Measurements from ENCODE around the gene FANCC.
"Not testable (repeated sequence)": the region's sequence is repeated elsewhere in the genome, so short reads cannot be mapped to it uniquely, and the experiment has no call there.

FANCC gene

GRCh38 chr9:95273369-95274022 is 44.0 kb downstream of the FANCC start:
- Histone ChIP-seq H3K23ac (ENCODE audit: low read depth, low read length, poor library complexity) (no peak overlapping the region), H2BK120ac (ENCODE audit: low read depth, low read length) (no peak overlapping the region), H3K27ac (replicated peaks; ENCODE audit: low read length) (no peak overlapping the region), H3K4me1 (ENCODE audit: control insufficient read depth in 2 of 2, insufficient read depth in 1 of 2, low read depth in 1 of 2, low read length in 2 of 2) (no peaks in the 10 kb centered on the region), H2BK5ac (ENCODE audit: low read length) (no peak overlapping the region), H2AFZ (ENCODE audit: low read length) (no peak overlapping the region), H2BK15ac (ENCODE audit: low read length) (no peak overlapping the region), H3K36me3 (replicated peaks in 1 of 2; ENCODE audit: control insufficient read depth in 2 of 2, insufficient read depth in 2 of 2, low read length in 2 of 2) (no peaks in the 10 kb centered on the region), H3K4me3 (ENCODE audit: low read length in 2 of 2) (no peak overlapping the region), H3K27me3 (ENCODE audit: control insufficient read depth in 3 of 3, insufficient read depth in 3 of 3, low read depth in 1 of 3, low read length in 3 of 3) (no peaks in the 10 kb centered on the region), H3K79me1 (ENCODE audit: low read depth, low read length) (no peaks in the 10 kb centered on the region), H4K91ac (ENCODE audit: low read depth, low read length, poor library complexity) (no peak overlapping the region), H2AK5ac (ENCODE audit: low read depth, low read length) (no peak overlapping the region), H3K9ac (ENCODE audit: low read depth, low read length, poor library complexity) (no peak overlapping the region), H3K4me2 (ENCODE audit: insufficient read depth, low read length, poor library complexity, severe bottlenecking) (no peak overlapping the region), H3K18ac (ENCODE audit: low read length) (no peak overlapping the region), H4K8ac (ENCODE audit: low read depth, low read length) (no peak overlapping the region), H3K4ac (ENCODE audit: low read length) (no peak overlapping the region), H3K14ac (ENCODE audit: low read length) (no peak overlapping the region), H2BK12ac (ENCODE audit: low read length) (no peak overlapping the region), H3K9me3 (replicated peaks in 1 of 2; ENCODE audit: control insufficient read depth in 2 of 2, insufficient read depth in 1 of 2, low read depth in 1 of 2, low read length in 2 of 2) (peaks cover 0 to 2% of the 10 kb centered on the region in 2 donors)
- DNase-seq (ENCODE audit: low spot score): no peak
- WGBS, 2 donors (ENCODE audit: extremely low coverage in 2 of 2, insufficient read length in 2 of 2, insufficient replicate concordance in 1 of 2): no CpG with 5 or more reads among the region's 4 CpGs

- H3K4me3 ChIP-seq (ENCODE audit: low read length in 2 of 2): no peak overlapping the region
- no CpG with 5 or more reads among the region's 8 CpGs for WGBS, 2 donors (ENCODE audit: extremely low coverage in 2 of 2, insufficient read length in 2 of 2, insufficient replicate concordance in 1 of 2)
- no peak overlapping the region for H4K91ac ChIP-seq (ENCODE audit: low read depth, low read length, poor library complexity)
- no peak overlapping the region for H3K27ac ChIP-seq (replicated peaks; ENCODE audit: low read length)
- no peak overlapping the region for H3K4ac ChIP-seq (ENCODE audit: low read length)
- no peak overlapping the region for H2BK120ac ChIP-seq (ENCODE audit: low read depth, low read length)
- no peak overlapping the region for H3K4me2 ChIP-seq (ENCODE audit: insufficient read depth, low read length, poor library complexity, severe bottlenecking)
- no peak overlapping the region for H2BK5ac ChIP-seq (ENCODE audit: low read length)
- no peak overlapping the region for H2AFZ ChIP-seq (ENCODE audit: low read length)
- no peaks in the 10 kb centered on the region for H3K79me1 ChIP-seq (ENCODE audit: low read depth, low read length)
- no peak overlapping the region for H2AK5ac ChIP-seq (ENCODE audit: low read depth, low read length)
- H3K9me3 ChIP-seq (replicated peaks in 1 of 2; ENCODE audit: control insufficient read depth in 2 of 2, insufficient read depth in 1 of 2, low read depth in 1 of 2, low read length in 2 of 2): peaks cover 0 to 2% of the 10 kb centered on the region in 2 donors
- H2BK12ac ChIP-seq (ENCODE audit: low read length): no peak overlapping the region
- H3K23ac ChIP-seq (ENCODE audit: low read depth, low read length, poor library complexity): no peak overlapping the region
- peaks cover 0 to under 1% of the 10 kb centered on the region in 2 donors for H3K4me1 ChIP-seq (ENCODE audit: control insufficient read depth in 2 of 2, insufficient read depth in 1 of 2, low read depth in 1 of 2, low read length in 2 of 2)
- H3K18ac ChIP-seq (ENCODE audit: low read length): no peak overlapping the region
- no peak overlapping the region for H3K14ac ChIP-seq (ENCODE audit: low read length)
- no peak overlapping the region for H2BK15ac ChIP-seq (ENCODE audit: low read length)
- H3K36me3 ChIP-seq (replicated peaks in 1 of 2; ENCODE audit: control insufficient read depth in 2 of 2, insufficient read depth in 2 of 2, low read length in 2 of 2): no peaks in the 10 kb centered on the region
- no peak overlapping the region for H3K9ac ChIP-seq (ENCODE audit: low read depth, low read length, poor library complexity)
- H4K8ac ChIP-seq (ENCODE audit: low read depth, low read length): no peak overlapping the region
- no peak for DNase-seq (ENCODE audit: low spot score)
- H3K27me3 ChIP-seq (ENCODE audit: control insufficient read depth in 3 of 3, insufficient read depth in 3 of 3, low read depth in 1 of 3, low read length in 3 of 3): no peaks in the 10 kb centered on the region
Measured at GRCh38 chr9:95272830-95273229, 44.7 kb downstream of the FANCC start.

- Histone ChIP-seq H2BK12ac (ENCODE audit: low read length) (no peak overlapping the region), H2AFZ (ENCODE audit: low read length) (no peak overlapping the region), H3K18ac (ENCODE audit: low read length) (peak overlapping the region; percentile 7), H2AK5ac (ENCODE audit: low read depth, low read length) (no peak overlapping the region), H3K36me3 (replicated peaks in 1 of 2; ENCODE audit: control insufficient read depth in 2 of 2, insufficient read depth in 2 of 2, low read length in 2 of 2) (no peaks in the 10 kb centered on the region), H2BK15ac (ENCODE audit: low read length) (no peak overlapping the region), H3K27ac (replicated peaks; ENCODE audit: low read length) (no peak overlapping the region), H3K9me3 (replicated peaks in 1 of 2; ENCODE audit: control insufficient read depth in 2 of 2, insufficient read depth in 1 of 2, low read depth in 1 of 2, low read length in 2 of 2) (peaks cover 0 to 2% of the 10 kb centered on the region in 2 donors), H4K91ac (ENCODE audit: low read depth, low read length, poor library complexity) (no peak overlapping the region), H4K8ac (ENCODE audit: low read depth, low read length) (no peak overlapping the region), H3K23ac (ENCODE audit: low read depth, low read length, poor library complexity) (no peak overlapping the region), H3K9ac (ENCODE audit: low read depth, low read length, poor library complexity) (no peak overlapping the region), H2BK5ac (ENCODE audit: low read length) (no peak overlapping the region), H3K4me3 (ENCODE audit: low read length in 2 of 2) (no peak overlapping the region), H2BK120ac (ENCODE audit: low read depth, low read length) (no peak overlapping the region), H3K4me2 (ENCODE audit: insufficient read depth, low read length, poor library complexity, severe bottlenecking) (no peak overlapping the region), H3K79me1 (ENCODE audit: low read depth, low read length) (no peaks in the 10 kb centered on the region), H3K4ac (ENCODE audit: low read length) (no peak overlapping the region), H3K14ac (ENCODE audit: low read length) (no peak overlapping the region), H3K4me1 (ENCODE audit: control insufficient read depth in 2 of 2, insufficient read depth in 1 of 2, low read depth in 1 of 2, low read length in 2 of 2) (peaks cover 5 to 7% of the 10 kb centered on the region in 2 donors), H3K27me3 (ENCODE audit: control insufficient read depth in 3 of 3, insufficient read depth in 3 of 3, low read depth in 1 of 3, low read length in 3 of 3) (no peaks in the 10 kb centered on the region)
- no CpG with 5 or more reads among the region's 4 CpGs for WGBS, 2 donors (ENCODE audit: extremely low coverage in 2 of 2, insufficient read length in 2 of 2, insufficient replicate concordance in 1 of 2)
- DNase-seq (ENCODE audit: low spot score): no peak
Measured at GRCh38 chr9:95270790-95271189, 46.7 kb downstream of the FANCC start.

GRCh38 chr9:95269803-95270773 is 47.4 kb downstream of the FANCC start:
- not testable (repeated sequence) for H3K79me1 ChIP-seq (ENCODE audit: low read depth, low read length); H3K4me1 ChIP-seq (ENCODE audit: control insufficient read depth in 2 of 2, insufficient read depth in 1 of 2, low read depth in 1 of 2, low read length in 2 of 2); H3K4ac ChIP-seq (ENCODE audit: low read length); H3K9ac ChIP-seq (ENCODE audit: low read depth, low read length, poor library complexity); H3K27ac ChIP-seq (replicated peaks; ENCODE audit: low read length); H3K4me2 ChIP-seq (ENCODE audit: insufficient read depth, low read length, poor library complexity, severe bottlenecking); H3K18ac ChIP-seq (ENCODE audit: low read length); H3K4me3 ChIP-seq (ENCODE audit: low read length in 2 of 2); H3K9me3 ChIP-seq (replicated peaks in 1 of 2; ENCODE audit: control insufficient read depth in 2 of 2, insufficient read depth in 1 of 2, low read depth in 1 of 2, low read length in 2 of 2); H2AFZ ChIP-seq (ENCODE audit: low read length); H2BK12ac ChIP-seq (ENCODE audit: low read length); H2BK5ac ChIP-seq (ENCODE audit: low read length); H4K91ac ChIP-seq (ENCODE audit: low read depth, low read length, poor library complexity); H4K8ac ChIP-seq (ENCODE audit: low read depth, low read length); H2AK5ac ChIP-seq (ENCODE audit: low read depth, low read length); H3K36me3 ChIP-seq (replicated peaks in 1 of 2; ENCODE audit: control insufficient read depth in 2 of 2, insufficient read depth in 2 of 2, low read length in 2 of 2); H3K14ac ChIP-seq (ENCODE audit: low read length); H3K23ac ChIP-seq (ENCODE audit: low read depth, low read length, poor library complexity); DNase-seq (ENCODE audit: low spot score); H2BK120ac ChIP-seq (ENCODE audit: low read depth, low read length); H2BK15ac ChIP-seq (ENCODE audit: low read length); H3K27me3 ChIP-seq (ENCODE audit: control insufficient read depth in 3 of 3, insufficient read depth in 3 of 3, low read depth in 1 of 3, low read length in 3 of 3)
- WGBS, 2 donors (ENCODE audit: extremely low coverage in 2 of 2, insufficient read length in 2 of 2, insufficient replicate concordance in 1 of 2): no CpG with 5 or more reads among the region's 18 CpGs
